Activated CD4-positive, alpha-beta T cell treated with anti-CD3 and anti-CD28 coated beads, Interleukin-2, amount 50 U/mL, for 1 hour (primary cell): Measurements from ENCODE around the gene SMIM7.
A peak's percentile ranks its signal among the peaks of the same experiment; 100 is the strongest.
"Not testable (repeated sequence)": the region's sequence is repeated elsewhere in the genome, so short reads cannot be mapped to it uniquely, and the experiment has no call there.

Source experiments
- DNase-seq: peaks from one replicate; pipeline ENCODE4 v3.0.0-alpha.2; 2020

Gene SMIM7

DNA sequence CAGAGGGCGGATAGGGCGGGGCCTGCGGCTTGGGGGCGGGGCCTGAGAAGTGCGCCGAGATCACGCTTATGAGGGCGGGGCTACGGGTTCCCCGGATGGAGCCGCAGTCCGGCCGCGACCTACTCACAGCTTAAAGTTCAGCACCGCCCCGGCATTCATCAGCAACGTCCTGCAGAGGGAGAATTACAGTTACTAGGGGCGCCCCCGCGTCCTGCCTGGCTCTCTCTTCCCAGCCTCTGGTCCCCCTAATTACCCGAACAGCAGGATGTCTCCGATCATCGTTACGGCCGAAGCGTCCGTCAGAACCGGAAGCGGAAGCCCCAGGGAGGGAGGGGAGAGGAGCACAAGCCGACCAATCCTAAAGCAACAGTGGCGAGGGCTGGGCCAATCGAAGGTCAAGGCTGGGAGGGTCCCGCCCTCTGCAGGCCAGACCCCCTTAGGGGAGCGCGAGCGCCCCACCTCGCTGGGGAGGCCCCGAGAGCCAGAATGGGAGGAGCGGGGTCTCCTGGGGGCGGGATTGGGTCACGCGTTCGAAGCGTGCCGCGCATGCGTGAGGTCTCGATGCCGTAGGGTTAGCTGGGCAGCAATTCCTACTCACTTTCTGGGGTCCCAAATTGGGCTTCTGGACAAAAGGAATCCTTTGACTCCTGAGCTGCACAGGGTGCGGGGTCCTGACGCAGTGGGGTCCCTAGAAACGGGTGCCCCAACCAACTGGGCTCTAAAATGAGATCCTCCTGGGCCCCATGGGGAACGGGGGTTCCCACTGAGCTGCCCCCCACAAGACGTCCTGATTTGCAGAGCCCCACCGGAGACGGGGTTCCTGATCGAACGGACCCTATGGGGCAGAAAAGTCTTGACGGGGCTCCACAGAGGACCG lies at the start of gene SMIM7:
Gene SMIM7 (minus strand): TSS at position 313 of the 877 bp plus-strand sequence. CDS start 34 bp downstream, at position 279.
- DNase-seq, result peak; percentile 98

DNA sequence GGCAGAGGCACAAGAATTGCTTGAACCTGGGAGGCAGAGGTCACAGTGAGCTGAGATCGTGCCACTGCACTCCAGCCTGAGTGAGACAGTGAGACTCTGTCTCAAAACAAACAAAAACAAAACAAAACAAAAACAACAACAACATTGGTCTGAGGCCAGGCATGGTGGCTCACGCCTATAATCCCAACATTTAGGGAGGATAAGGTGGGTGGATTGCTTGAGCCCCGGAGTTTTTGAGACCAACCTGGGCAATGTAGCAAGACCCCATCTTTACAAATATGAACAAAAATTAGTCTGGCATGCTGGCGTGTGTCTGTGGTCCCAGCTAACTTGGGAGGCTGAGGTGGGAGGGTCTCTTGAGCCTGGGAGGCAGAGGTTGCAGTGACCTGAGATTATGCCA lies 43.7 kb upstream of the SMIM7 start:
- DNase-seq, result no peak

DNA sequence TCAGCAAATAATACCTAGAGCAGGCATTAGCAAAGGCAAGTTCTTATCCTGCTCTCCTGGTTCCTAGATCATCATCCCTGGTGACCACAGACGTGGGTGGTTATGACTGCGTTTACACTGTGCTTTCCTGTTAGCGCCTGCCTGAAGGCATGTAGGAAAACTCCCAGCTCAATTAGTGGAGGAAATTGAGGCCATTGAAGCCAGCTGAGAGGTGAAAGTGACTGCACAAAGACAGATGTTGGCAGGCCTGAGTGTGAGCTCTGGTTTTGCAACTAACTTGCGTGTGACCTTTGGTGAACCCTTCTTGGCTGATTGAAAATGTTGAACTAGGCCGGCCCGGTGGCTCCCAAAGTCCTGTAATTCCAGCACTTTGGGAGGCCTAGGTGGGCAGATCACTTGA lies 42.2 kb upstream of the SMIM7 start:
- DNase-seq, result no peak

DNA sequence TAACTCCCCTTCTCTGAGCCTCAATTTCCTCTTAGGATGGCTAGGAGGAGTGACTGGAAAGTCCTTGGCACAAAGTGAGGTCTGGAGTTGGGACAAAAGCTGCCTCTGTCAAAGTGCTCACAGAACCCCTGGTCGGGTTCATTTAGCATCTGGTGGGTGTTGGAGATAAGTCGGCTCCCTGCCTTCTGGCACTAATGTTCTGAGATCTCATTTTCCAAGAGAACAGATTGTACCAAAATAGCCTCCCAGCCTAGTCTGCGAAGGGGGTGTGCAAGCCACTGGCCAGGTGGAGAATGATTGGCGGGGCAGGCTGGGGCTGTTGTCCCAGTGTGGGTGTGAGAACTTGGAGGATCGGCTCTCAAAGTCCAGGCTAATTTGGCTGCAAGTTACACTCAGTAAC lies 39.0 kb upstream of the SMIM7 start:
- no peak for DNase-seq

DNA sequence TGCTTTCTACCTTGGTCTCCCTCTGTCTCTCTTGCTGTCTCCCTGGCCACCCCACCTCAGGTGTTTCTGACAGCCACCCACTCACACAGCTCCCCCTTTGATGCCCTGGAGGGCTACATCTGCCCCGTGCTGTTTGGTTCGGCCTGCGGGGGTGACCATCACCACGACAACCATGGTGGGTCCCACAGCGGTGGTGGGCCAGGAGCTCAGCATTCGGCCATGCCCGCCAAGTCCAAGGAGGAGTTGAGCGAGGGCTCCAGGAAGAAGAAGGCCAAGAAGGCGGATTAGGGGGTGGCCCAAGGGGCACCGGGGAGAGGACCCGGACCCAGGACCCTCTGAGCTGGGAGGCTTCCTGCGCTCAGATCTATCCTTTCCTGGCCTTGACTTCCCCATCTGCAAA lies 28.1 kb upstream of the SMIM7 start:
- DNase-seq, result no peak

DNA sequence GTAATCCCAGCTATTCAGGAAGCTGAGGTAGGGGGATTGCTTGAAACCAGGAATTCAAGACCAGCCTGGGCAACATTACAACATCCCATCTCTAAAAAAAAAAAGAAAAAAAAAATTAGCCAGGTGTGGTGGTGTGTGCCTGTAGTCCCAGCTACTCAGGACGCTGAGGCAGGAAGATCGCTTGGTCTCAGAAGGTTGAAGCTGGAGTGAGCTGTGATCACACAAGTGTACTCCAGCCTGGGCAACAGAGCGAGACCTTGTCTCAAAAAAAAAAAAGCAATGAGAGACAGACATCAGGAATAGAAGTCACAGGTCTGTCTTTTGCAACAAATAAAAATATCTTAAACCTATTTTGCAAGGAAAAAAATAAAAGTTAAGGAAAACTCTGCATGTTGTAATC lies 24.3 kb upstream of the SMIM7 start:
- DNase-seq, result no peak

DNA sequence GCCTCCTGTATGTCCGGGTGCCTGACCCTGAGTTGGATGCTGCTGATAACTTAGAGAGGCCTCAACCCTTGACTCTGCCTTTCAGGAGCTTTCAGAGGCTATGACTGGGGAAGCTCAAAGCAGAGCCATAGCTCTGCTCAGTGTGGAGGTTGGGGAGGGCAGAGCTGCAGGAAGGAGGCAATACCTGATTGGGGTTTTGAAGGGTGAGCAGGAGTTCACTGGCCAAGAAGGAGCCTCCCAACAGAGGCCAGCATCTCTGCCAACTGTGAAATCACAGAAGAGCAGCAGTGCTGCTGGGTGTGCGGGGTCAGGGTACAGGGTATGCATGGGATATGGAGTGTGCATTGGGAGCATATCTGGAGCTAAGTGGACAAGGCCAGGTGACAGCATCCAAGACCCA lies 22.6 kb upstream of the SMIM7 start:
- no peak for DNase-seq

DNA sequence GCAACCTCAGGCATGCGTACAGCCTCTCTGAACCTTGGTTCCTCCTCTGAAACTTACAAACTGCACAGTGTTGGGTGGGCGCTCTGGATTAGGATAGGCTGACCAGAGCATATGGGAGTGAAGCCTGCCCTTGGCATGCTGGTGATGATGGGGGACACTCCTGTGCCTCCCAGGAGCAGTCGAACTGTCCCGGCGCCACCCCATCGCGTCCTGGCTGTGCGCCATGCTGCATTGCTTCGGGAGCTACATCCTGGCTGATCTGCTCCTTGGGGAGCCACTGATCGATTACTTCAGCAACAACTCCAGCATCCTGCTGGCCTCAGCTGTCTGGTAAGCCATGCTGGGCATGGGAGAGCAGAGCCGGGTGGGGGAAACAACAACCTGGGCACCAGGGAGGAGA lies 19.9 kb upstream of the SMIM7 start:
- no peak for DNase-seq

DNA sequence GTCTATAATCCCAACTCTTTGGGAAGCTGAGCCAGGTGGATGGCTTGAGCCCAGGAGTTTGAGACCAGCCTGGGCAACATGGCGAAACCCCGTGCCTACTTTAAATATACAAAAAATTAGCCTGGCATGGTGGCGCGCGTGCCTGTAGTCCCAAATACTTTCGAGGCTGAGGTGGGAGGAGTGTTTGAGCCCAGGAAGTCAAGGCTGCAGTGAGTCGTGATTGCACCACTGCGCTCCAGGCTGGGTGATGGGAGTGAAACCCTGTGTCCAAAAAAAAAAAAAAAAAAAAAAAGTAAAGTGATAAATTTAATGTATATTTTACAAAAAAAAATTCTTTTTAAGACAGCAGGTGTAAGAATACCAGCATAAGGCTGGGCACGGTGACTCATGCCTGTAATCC lies 18.6 kb upstream of the SMIM7 start:
- no peak for DNase-seq

DNA sequence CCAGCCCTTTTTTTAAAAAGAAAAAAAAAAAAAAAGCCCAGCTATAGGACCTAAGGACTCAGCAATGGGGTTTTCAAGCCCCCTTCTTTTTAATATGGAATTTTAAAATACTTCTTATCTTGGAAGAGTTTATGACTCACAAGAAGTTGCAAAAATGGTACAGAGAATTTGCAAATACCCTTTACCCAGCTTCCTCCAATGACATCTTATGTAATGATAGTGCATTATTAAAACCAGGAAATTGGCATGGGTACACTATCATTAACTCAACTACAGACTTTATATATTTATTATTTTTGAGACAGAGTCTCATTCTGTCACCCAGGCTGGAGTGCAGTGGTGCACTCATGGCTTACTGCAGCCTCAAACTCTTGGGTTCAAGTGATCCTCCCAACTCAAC lies 17.1 kb upstream of the SMIM7 start:
- DNase-seq, result no peak

DNA sequence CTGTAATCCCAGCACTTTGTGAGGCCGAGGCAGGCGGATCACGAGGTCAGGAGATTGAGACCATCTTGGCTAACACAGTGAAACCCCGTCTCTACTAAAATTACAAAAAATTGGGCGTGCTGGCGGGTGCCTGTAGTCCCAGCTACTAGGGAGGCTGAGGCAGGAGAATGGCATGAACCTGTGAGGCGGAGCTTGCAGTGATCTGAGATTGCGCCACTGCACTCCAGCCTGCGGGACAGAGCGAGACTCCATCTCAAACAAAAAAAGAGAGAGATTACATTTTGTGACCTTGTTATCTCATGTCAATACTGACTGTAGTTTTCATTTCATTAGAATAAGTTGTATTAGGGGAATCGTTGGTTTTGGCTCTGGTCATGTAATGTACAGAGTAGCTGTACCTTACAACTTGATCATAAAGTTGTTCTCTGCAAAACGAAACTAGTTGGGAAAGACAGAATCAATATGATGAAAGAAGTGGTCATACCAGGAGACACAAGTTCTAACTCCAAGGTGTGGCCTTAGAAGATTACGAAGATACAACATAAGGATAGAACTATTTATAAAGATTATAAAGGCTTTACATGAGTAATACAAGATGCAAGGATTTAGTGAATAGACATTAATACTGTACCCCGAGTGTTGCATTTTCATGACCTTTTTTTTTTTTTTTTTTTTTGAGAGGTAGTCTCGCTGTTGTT lies 16.3 kb upstream of the SMIM7 start:
- no peak for DNase-seq

DNA sequence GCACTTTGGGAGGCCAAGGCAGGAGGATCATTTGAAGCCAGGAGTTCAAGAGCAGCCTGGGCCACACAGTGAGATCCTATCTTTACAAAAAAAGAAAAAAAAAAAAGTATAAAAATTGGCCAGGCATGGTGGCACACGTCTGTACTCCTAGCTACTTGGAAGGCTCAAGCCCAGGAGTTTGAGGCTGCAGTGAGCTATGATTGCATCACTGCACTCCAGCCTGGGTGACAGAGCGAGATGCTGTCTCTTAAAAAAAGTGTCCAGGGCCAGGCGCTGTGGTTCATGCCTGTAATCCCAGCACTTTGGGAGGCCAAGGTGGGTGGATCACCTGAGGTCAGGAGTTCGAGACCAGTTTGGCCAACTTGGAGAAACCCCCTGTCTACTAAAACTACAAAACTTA lies 13.9 kb upstream of the SMIM7 start:
- DNase-seq, result not testable (repeated sequence)

DNA sequence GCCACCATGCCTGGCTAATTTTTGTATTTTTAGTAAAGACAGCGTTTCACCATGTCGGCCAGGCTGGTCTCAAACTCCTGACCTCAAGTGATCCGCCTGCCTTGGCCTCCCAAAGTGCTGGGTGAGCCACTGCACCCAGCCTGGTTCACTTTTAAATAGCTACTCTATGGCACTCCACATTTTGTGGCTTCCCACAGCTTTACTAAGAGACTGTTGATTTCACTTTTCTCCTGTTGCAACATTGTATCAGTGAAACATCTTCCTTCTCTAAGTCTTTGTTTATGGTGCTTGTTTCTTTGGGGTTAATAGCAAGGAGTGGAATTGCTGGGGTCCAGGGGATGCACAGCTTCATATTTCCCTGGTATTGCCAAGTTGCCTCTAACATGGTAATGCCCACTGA lies 13.3 kb upstream of the SMIM7 start:
- no peak for DNase-seq

DNA sequence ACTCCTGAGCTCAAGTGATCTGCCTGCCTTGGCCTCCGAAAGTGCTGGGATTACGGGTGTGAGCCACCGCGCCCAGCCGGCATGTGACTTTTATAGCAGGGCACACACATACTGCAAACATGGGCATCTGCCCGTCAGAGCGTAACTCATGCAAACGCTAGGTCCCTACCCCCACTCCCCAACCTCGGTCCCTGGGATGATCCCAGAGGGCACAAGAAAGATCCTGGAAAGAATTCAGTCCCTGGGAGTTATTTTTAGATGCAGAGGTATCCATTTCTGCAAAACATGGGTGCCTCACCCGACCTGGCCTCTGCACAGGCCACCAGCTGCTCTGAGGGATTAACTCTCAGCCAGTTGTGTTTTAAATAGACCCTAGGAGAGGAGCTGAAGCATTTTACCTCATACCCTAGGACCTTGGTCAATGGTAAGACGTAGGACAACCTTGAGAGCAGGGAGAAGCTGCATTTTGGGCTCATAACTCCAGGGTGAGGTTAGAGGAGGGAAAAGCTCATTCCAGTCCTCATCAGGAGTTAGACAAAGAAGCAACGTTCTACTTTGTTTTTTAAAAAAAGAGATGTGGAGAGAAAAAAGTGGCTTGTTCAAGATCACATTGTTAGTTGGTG lies 11.8 kb upstream of the SMIM7 start:
- no peak for DNase-seq

DNA sequence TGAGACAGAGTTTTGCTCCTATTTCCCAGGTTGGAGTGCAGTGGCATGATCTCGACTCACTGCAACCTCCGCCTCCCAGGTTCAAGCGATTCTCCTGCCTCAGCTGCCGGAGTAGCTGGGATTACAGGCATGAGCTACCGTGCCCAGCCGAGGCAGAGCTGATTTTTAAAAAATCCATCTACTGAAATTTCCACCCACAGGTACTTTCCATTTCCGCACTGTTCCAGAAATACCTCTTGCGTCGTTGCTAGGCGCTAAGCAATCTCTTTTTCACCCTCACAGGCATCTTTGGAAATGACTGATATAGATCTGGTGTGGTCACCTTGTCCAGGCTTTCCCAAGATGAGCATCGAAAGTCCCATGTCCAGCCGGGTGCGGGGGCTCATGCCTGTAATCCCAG lies 10.3 kb upstream of the SMIM7 start:
- DNase-seq, result no peak

DNA sequence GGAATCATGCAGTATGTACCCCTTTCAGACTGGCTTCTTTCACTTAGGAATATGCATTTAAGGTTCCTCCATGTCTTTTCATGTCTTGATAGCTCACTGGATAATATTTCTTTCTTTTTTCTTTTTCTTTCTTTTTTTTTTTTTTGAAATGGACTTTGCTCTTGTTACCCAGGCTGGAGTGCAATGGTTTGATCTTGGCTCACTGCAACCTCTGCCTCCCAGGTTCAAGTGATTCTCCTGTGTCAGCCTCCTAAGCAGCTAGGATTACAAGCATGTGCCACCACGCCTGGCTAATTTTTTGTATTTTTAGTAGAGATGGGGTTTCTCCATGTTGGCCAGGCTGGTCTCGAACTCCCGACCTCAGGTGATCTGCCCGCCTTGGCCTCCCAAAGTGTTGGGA lies 8.8 kb upstream of the SMIM7 start:
- DNase-seq, result not testable (repeated sequence)

DNA sequence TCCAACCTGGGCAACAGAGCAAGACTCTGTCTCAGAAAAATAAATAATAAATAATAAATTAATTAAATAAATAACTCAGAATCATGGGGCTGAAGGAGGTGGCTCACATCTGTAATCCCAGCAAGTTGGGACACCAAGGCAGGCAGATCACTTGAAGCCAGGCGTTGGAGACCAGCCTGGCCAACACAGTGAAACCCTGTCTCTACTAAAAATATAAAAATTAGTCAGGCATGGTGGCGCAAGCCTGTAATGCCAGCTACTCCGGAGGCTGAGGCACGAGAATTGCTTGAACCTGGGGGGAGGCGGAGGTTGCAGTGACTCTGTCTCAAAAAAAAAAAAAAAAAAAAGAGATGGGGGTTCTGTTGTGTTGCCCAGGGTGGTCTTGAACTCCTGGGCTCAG lies 8.2 kb upstream of the SMIM7 start:
- no peak for DNase-seq

DNA sequence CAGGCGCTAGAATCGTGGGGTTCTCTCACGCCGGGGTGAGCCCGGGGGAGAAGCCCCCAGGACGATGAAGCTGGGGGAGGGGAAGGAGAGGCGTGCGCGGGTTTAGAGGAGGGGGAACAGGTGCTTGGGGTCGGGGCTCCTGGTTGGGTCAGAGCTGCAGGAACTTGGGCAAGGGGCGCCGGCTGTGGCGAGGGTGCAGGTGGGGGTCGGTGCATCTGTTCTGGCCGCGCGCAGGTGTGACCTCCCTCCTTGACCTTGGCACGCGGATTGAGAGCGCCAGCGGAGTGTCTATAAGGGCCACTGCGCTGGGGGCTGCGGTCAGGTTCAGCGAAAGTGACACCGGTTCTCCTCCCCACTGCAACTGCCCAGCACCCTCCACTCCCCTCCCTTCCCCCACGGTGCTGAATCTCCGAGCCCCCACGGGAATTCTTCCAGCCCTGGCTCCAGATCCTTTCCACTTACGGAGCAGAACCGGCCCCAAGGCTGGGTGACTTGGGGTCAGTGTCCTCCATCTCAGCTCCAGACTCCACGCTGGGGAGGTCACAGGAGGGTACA lies 1.6 kb upstream of the SMIM7 start:
- DNase-seq, result no peak

DNA sequence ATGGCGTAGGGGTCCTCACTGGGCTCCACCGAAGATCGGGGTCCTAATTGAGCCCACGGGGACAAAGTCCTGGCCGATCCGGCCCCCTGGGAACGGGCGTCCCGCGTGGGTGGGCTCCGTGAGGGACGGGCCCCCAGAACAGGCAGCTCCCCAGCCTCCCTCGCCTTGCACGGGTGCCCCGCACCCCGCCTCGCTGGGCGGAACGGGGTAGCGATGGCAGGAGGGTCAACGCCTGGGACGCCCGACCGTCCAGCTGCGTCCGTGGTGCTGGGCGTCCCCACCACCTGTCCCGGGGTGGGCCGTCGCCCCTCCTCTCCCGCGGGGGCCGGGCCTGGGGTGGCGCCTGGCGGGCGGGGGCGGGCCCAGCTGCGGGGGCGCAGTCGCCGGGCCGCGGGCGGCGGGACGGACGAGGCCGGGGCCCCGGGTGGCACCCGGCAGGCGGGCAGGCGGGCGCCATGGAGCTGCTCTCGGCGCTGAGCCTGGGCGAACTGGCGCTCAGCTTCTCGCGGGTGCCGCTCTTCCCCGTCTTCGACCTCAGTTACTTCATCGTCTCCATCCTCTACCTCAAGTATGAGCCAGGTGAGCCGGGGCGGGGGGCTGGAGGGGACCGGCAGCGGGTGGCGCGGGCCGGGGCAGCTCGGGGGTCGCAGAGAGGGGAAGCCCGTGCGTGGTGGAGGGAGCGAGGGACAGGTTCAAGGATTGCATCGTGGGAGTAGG lies 977 bp upstream of the SMIM7 start, which contains the start of gene TMEM38A:
Gene TMEM38A (plus strand): TSS at position 377 of the 717 bp plus-strand sequence. CDS start 79 bp downstream, at position 456.
- peak; percentile 16 for DNase-seq

DNA sequence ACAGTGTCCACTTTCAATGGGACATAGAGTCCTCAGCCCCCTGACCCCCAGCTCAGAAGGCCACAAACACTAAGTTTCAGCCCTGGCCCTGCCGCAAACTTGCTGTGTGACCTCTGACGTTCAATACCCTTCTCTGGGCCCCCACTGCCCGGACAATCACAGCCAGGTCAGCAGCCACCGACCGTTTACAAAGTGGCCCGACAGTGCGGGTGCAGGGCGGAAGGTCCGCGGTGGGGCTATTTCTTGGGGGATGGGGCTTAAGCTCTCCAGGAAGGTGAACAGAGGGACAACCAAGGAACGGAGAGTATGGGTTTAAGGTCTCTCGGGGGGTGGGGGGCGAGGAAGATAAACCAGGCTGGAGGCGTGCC lies 496 bp downstream of the SMIM7 start:
- no peak for DNase-seq

DNA sequence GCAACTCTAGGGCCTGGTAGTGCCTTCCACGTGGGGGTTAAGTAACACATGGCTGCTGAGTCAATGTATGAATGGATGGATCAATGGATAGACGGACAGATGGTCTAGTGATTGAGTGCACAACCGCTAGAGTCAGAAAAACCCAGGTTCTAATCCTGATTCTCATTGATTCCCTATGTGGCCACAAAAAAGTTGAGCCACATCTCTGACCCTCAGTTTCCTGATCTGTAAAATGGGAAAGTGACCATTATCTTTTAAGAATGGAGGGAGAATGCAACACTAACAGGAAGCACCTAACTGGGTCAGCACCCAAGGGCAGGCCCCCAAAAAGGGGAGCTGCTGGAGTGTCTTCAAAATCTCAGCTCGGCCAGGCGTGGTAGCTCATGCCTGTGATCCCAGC lies 2.6 kb downstream of the SMIM7 start:
- DNase-seq, result no peak

DNA sequence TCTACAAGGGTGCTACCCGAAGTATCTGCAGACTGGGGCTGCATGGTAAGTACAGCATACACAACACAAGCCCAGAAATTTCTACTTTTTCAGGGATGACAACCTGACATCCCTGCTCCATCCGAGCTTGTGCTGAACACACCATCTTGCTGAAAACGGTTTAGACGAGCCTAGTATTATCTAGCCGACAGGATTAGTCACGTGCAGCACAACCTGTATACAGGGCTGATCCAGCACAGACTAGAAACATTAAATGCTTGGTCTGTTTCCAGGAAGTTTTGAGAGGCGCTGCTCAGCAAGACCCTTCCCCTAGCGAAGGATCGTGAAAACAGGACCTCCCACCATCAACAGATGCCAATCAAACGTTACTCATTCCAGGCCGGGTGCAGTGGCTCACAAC lies 4.2 kb downstream of the SMIM7 start:
- no peak for DNase-seq

DNA sequence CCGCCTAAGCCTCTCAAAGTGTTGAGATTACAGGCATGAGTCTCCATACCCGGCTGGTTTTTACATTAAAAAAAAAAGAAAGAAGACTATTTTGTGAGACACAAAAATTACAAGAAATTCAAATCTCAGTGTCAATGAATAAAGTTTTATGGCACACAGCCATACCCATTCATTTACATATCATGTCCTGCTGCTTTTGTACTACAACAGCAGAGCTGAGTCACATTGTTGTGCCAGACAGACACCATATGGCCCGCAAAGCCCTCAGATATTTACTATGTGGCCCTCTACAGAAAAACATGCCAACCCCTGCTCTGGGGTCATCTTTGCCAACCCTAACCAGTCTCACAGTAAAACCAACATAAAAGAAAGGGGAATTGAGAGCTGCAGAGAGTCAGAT lies 5.3 kb downstream of the SMIM7 start:
- DNase-seq, result no peak
